Measurements from ENCODE around the gene FAT1. TPM values are rescaled to one million over a fixed set of nuclear protein-coding genes. Genes with fewer than 3 reads are reported as not detected.

Gene FAT1
- total and polyA plus RNA-seq, 3 donors from 2014 or later: 51.5 to 157 (median 118) TPM

GRCh38 chr4:186739802-186740434 lies 16.3 kb upstream of the FAT1 start:
- no peaks in the 10 kb centered on the region for H3K36me3 ChIP-seq (ENCODE audit: low read depth, missing control alignments)
- no peak for TF ChIP-seq CTCF (IDR thresholded peaks at IDR 0.05)
- TF ChIP-seq POLR2A (IDR thresholded peaks at IDR 0.05): no peak
- H3K4me3 ChIP-seq: no peak overlapping the region
- no peaks in the 10 kb centered on the region for H3K9me3 ChIP-seq
- H3K27me3 ChIP-seq: no peaks in the 10 kb centered on the region
- no peaks in the 10 kb centered on the region for H3K4me1 ChIP-seq
- 75 to 79% methylated on average over 5 of the region's 5 CpGs for WGBS, 2 donors
- H3K27ac ChIP-seq: no peak overlapping the region
- intact Hi-C loops (cut with DNase I; ENCODE audit: low total_unique reads): no loop called here
- no peak for DNase-seq

GRCh38 chr4:186739317-186739716 lies 15.7 kb upstream of the FAT1 start:
- H3K36me3 ChIP-seq (ENCODE audit: low read depth, missing control alignments): no peaks in the 10 kb centered on the region
- H3K4me1 ChIP-seq: no peaks in the 10 kb centered on the region
- TF ChIP-seq CTCF (IDR thresholded peaks at IDR 0.05) (no peak), POLR2A (IDR thresholded peaks at IDR 0.05) (no peak)
- WGBS, 2 donors: 96% methylated on average over 9 of the region's 9 CpGs
- intact Hi-C loops (cut with DNase I; ENCODE audit: low total_unique reads): no loop called here
- H3K9me3 ChIP-seq: no peaks in the 10 kb centered on the region
- no peaks in the 10 kb centered on the region for H3K27me3 ChIP-seq
- no peak overlapping the region for H3K4me3 ChIP-seq
- DNase-seq: no peak
- no peak overlapping the region for H3K27ac ChIP-seq

DNA sequence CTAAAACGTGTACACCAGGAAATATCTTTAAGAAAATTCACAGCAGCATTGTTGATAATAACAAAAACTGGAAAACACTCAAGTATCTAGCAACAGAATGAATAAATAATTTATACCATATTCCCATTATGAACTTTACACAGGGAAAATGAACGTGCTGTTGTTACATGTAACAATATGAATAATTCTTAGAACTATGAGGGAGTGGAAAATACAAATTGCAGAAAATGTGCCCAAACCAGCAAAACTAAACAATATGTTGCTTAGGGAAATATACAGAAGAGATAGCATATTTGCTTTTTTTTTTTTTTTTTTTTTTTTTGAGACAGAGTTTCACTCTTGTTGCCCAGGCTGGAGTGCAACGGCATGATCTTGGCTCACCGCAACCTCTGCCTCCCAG lies 14.8 kb upstream of the FAT1 start:
- WGBS, 2 donors: 70 to 74% methylated on average over 4 of the region's 4 CpGs
- no peak overlapping the region for H3K27ac ChIP-seq
- no peaks in the 10 kb centered on the region for H3K9me3 ChIP-seq
- TF ChIP-seq CTCF (IDR thresholded peaks at IDR 0.05) (no peak), POLR2A (IDR thresholded peaks at IDR 0.05) (no peak)
- H3K4me3 ChIP-seq: no peak overlapping the region
- intact Hi-C loops (cut with DNase I; ENCODE audit: low total_unique reads): no loop called here
- no peaks in the 10 kb centered on the region for H3K4me1 ChIP-seq
- DNase-seq: no peak
- H3K27me3 ChIP-seq: no peaks in the 10 kb centered on the region
- no peaks in the 10 kb centered on the region for H3K36me3 ChIP-seq (ENCODE audit: low read depth, missing control alignments)

DNA sequence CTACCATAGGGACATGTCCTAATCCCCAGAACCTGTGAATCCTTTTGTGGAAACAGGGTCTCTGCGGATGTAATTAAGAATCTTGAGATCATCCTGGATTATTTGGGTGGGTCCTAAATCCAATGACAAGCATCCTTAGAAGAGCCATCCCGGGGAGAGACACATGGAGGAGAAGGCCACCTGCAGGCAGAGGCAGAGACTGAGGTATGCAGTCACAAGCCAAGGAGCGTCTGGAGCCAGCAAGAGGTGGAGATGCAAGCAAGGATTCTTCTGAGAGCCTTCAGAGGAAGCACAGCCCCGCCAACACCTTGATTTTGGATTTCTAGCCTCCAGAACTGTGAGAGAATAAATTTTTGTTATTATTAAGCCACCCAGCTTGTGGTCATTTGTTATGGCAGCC lies 13.8 kb upstream of the FAT1 start:
- Histone ChIP-seq H3K36me3 (ENCODE audit: low read depth, missing control alignments) (no peaks in the 10 kb centered on the region), H3K4me3 (no peak overlapping the region), H3K9me3 (no peaks in the 10 kb centered on the region), H3K4me1 (no peaks in the 10 kb centered on the region), H3K27me3 (no peaks in the 10 kb centered on the region), H3K27ac (no peak overlapping the region)
- intact Hi-C loops (cut with DNase I; ENCODE audit: low total_unique reads): no loop called here
- WGBS, 2 donors: 54 to 60% methylated on average over 4 of the region's 4 CpGs
- no peak for DNase-seq
- TF ChIP-seq POLR2A (IDR thresholded peaks at IDR 0.05) (no peak), CTCF (IDR thresholded peaks at IDR 0.05) (no peak)

DNA sequence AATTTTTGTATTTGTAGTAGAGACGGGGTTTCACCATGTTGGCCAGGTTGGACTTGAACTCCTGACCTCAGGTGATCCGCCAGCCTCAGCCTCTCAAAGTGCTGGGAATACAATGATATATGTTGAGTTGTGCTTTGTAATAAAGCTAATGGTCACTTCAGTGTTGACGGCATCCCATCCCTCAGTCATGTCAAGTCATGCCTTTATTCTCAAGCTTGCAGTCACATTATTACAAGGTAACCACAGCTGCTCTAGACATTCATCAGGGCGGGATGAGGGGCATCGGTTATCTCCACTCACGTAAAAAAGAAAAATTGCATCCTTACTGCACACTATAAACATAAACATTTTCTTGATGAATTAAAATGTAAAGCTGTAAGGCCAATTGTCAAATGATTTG lies 12.8 kb upstream of the FAT1 start:
- TF ChIP-seq CTCF (IDR thresholded peaks at IDR 0.05) (no peak), POLR2A (IDR thresholded peaks at IDR 0.05) (no peak)
- 91 to 93% methylated on average over 6 of the region's 6 CpGs for WGBS, 2 donors
- DNase-seq: no peak

More for the DNA sequence above, 12.8 kb upstream of the FAT1 start:
- H3K27me3 ChIP-seq: no peaks in the 10 kb centered on the region
- no peak overlapping the region for H3K27ac ChIP-seq
- H3K4me3 ChIP-seq: no peak overlapping the region
- intact Hi-C loops (cut with DNase I; ENCODE audit: low total_unique reads): no loop called here
- H3K9me3 ChIP-seq: no peaks in the 10 kb centered on the region
- H3K4me1 ChIP-seq: no peaks in the 10 kb centered on the region
- H3K36me3 ChIP-seq (ENCODE audit: low read depth, missing control alignments): no peaks in the 10 kb centered on the region

All from testis (tissue), 3 donors.